Nephron progenitor cell (in vitro differentiated cells): Measurements from ENCODE around the gene MXRA8.

Source experiments
- DNase-seq: peaks from one replicate; pipeline ENCODE4 v3.0.0; 2021
- H3K27ac Mint-ChIP-seq: 2 replicates; pipeline ENCODE4 v1.8.0; 2021; ENCODE audit warnings: mild to moderate bottlenecking, moderate library complexity, mixed read lengths
- H3K27me3 Mint-ChIP-seq: 2 replicates; pipeline ENCODE4 v1.8.0; 2021; ENCODE audit warnings: mild to moderate bottlenecking, low read depth, mixed read lengths; ENCODE audit not compliant: poor library complexity
- H3K36me3 Mint-ChIP-seq: 2 replicates; pipeline ENCODE4 v1.8.0; 2021; ENCODE audit warnings: low read depth, mixed read lengths
- H3K4me1 Mint-ChIP-seq: 2 replicates; pipeline ENCODE4 v1.8.0; 2021; ENCODE audit warnings: mixed read lengths
- H3K4me3 Mint-ChIP-seq: 2 replicates; pipeline ENCODE4 v1.8.0; 2021; ENCODE audit warnings: mild to moderate bottlenecking, moderate library complexity, mixed read lengths
- H3K9me3 Mint-ChIP-seq: 2 replicates; pipeline ENCODE4 v1.8.0; 2021; ENCODE audit warnings: mild to moderate bottlenecking, moderate library complexity, mixed read lengths
- TF ChIP-seq, protein P1 (sequence below): fragments of 200-600 bp; sonication (generic); IDR thresholded peaks from 2 replicates; pipeline ENCODE4 v1.5.0; 2021; ENCODE audit warnings: antibody characterized with exemption

MXRA8 gene

DNA sequence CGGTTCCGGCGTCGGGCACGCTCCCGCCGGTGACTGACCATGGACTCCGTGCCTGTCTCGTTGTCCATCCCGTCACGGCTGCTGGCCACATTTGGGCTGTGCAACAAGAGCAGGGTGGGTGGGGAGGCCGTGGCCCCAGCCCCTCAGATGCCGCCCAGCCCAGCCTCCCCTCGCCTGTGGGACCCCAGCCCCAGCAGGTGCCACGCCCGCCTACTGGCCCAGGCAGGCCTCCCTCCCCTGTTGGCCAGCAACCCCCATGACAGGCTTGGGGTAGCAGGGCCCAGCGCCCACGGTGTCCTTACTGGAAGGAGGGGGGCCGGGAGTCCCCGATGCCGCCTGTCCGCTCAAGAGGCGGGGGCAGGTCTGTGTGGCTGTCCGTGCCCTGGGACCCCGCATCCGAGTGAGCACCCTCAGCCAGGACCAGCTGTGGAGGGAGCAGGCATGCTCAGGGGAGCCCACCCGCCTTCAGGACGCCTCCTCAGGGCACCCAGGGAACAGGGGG lies 16.2 kb downstream of the MXRA8 start:
- peaks cover 7% of the 10 kb centered on the region for H3K4me1 Mint-ChIP-seq
- TF ChIP-seq, protein P1, sequence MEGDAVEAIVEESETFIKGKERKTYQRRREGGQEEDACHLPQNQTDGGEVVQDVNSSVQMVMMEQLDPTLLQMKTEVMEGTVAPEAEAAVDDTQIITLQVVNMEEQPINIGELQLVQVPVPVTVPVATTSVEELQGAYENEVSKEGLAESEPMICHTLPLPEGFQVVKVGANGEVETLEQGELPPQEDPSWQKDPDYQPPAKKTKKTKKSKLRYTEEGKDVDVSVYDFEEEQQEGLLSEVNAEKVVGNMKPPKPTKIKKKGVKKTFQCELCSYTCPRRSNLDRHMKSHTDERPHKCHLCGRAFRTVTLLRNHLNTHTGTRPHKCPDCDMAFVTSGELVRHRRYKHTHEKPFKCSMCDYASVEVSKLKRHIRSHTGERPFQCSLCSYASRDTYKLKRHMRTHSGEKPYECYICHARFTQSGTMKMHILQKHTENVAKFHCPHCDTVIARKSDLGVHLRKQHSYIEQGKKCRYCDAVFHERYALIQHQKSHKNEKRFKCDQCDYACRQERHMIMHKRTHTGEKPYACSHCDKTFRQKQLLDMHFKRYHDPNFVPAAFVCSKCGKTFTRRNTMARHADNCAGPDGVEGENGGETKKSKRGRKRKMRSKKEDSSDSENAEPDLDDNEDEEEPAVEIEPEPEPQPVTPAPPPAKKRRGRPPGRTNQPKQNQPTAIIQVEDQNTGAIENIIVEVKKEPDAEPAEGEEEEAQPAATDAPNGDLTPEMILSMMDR: no peak

DNA sequence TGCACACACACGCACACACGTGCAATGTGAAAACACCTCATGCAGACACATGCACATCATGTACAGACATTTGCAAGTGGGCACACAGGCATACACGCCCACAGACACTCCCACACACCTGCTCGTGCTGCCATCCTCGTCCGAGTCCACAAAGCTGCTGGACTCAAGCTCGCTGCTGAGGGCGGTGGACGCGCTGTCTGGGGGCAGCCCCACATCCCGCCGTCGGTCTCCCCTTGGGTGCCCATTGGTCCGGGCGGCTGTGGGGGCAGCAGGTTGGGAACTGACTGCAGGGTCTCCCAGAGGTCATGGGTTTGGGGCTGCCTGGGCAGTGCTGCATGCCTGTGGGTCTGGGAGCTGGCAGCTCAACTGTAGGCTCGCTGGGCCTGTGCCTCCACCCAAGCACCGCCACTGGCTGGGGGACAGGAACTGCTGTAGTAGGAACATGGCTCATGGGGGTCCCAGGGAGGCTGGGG lies 16.8 kb downstream of the MXRA8 start:
- no peaks in the 10 kb centered on the region for H3K9me3 Mint-ChIP-seq
- H3K36me3 Mint-ChIP-seq: peaks cover 12% of the 10 kb centered on the region
- no peak for DNase-seq
- no peak overlapping the region for H3K27ac Mint-ChIP-seq
- H3K4me1 Mint-ChIP-seq: peaks cover 2% of the 10 kb centered on the region
- H3K27me3 Mint-ChIP-seq: no peaks in the 10 kb centered on the region
- TF ChIP-seq, protein P1: no peak
- no peak overlapping the region for H3K4me3 Mint-ChIP-seq

More for the DNA sequence above, 16.2 kb downstream of the MXRA8 start:
- H3K36me3 Mint-ChIP-seq: peaks cover 12% of the 10 kb centered on the region
- no peak for DNase-seq
- H3K9me3 Mint-ChIP-seq: no peaks in the 10 kb centered on the region
- H3K4me3 Mint-ChIP-seq: no peak overlapping the region
- H3K27ac Mint-ChIP-seq: no peak overlapping the region
- H3K27me3 Mint-ChIP-seq: no peaks in the 10 kb centered on the region

DNA sequence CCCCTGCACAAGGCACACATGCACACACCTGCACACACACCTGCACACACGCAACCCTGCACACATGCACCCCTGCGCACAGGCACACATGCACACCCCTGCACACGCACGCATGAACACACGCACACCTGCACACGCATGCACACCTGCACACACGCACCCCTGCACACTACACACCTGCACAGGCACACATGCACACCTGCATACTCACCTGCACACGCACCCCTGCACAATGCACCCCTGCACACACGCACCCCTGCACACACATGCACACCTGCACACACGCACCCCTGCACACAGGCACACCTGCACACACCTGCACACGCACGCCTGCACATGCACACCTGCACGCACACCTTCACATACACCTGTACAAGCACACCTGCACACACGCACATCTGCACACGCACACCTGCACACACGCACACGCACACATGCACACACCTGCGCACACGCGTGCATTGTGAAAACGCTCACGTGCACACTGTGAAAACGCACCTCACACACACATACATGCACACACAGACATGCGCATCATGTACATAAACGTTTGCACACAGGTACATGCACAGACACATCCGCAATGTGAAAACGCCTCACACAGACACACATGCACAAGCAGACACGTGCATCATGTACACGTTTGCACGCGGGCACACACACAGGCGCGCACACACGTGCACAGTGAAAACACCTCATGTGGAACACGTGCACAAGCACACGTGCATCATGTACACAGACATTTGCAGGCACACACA lies 17.4 kb downstream of the MXRA8 start:
- DNase-seq: no peak
- H3K36me3 Mint-ChIP-seq: peaks cover 12% of the 10 kb centered on the region
- no peaks in the 10 kb centered on the region for H3K27me3 Mint-ChIP-seq
- H3K9me3 Mint-ChIP-seq: no peaks in the 10 kb centered on the region
- H3K4me3 Mint-ChIP-seq: no peak overlapping the region
- H3K27ac Mint-ChIP-seq: peak overlapping the region; percentile 59
- no peaks in the 10 kb centered on the region for H3K4me1 Mint-ChIP-seq
- TF ChIP-seq, protein P1: no peak

DNA sequence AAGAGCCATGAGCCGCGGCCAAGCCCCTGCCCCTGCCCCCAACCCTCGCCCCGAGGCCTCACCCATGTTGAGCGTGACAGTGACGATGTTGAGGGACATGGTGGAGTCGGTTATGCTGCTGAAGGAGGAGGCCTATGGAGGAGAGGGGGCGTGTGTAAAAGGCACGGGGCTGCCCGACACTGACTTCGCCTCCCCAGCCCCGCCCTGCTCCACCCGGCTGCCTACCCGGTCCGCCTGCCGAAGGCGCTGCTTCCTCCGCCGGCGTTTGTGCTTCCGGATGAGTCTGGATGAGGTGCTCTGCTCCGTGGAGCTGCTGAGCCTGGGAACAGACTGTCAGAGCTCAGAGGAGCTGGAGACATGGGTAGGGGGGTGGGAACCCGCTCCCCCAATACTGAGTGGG lies 18.2 kb downstream of the MXRA8 start:
- no peak overlapping the region for H3K4me3 Mint-ChIP-seq
- no peaks in the 10 kb centered on the region for H3K27me3 Mint-ChIP-seq
- peaks cover 1% of the 10 kb centered on the region for H3K4me1 Mint-ChIP-seq
- no peak for DNase-seq
- TF ChIP-seq, protein P1: no peak
- no peaks in the 10 kb centered on the region for H3K9me3 Mint-ChIP-seq
- peaks cover 13% of the 10 kb centered on the region for H3K36me3 Mint-ChIP-seq
- no peak overlapping the region for H3K27ac Mint-ChIP-seq

DNA sequence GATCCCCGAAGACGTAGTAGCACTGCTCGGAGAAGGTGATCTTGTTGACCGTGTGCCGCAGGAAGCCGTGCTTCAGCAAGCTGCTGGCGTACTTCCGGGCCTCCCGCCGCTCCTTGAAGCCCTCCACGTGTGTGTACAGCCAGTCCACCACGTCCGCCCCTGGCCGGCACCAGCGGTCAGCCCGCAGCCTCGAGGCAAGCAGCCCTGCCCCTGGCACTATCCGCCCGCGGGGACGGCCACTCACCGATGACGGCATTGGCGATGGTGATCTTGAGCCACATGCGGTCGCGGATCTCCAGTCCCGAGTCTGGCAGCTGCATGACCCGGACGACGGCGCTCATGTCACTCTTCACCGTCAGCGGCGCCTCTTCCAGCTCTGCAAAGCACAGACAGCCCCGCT lies 20.1 kb downstream of the MXRA8 start:
- no peaks in the 10 kb centered on the region for H3K27me3 Mint-ChIP-seq
- H3K27ac Mint-ChIP-seq: no peak overlapping the region
- no peak overlapping the region for H3K4me3 Mint-ChIP-seq
- peaks cover 4% of the 10 kb centered on the region for H3K4me1 Mint-ChIP-seq
- H3K9me3 Mint-ChIP-seq: no peaks in the 10 kb centered on the region
- peaks cover 16% of the 10 kb centered on the region for H3K36me3 Mint-ChIP-seq
- TF ChIP-seq, protein P1: no peak
- DNase-seq: no peak

DNA sequence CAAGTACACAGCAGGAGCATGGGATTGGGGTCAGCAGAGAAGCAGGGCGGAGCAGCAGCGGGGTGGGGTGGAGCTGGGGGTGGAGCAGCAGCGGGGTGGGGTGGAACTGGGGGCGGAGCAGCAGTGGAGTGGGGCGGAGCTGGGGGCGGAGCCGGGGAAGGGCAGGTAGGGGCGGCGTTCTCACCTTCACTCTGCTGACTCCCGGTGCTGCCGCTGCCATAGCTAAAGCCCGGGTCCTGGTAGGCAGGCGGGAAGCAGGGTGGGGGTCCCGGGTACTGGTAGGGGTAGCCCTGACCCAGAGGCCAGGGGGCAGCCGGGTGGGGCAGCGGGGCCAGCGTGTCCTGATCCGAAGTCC lies 20.6 kb downstream of the MXRA8 start:
- Mint-ChIP-seq H3K4me1 (peaks cover 4% of the 10 kb centered on the region), H3K4me3 (no peak overlapping the region), H3K27me3 (no peaks in the 10 kb centered on the region), H3K9me3 (no peaks in the 10 kb centered on the region), H3K36me3 (peaks cover 16% of the 10 kb centered on the region), H3K27ac (no peak overlapping the region)
- TF ChIP-seq, protein P1: no peak
- peak; percentile 33 for DNase-seq
